Measurements from ENCODE around the gene EFTUD2.

The EFTUD2 gene

DNA sequence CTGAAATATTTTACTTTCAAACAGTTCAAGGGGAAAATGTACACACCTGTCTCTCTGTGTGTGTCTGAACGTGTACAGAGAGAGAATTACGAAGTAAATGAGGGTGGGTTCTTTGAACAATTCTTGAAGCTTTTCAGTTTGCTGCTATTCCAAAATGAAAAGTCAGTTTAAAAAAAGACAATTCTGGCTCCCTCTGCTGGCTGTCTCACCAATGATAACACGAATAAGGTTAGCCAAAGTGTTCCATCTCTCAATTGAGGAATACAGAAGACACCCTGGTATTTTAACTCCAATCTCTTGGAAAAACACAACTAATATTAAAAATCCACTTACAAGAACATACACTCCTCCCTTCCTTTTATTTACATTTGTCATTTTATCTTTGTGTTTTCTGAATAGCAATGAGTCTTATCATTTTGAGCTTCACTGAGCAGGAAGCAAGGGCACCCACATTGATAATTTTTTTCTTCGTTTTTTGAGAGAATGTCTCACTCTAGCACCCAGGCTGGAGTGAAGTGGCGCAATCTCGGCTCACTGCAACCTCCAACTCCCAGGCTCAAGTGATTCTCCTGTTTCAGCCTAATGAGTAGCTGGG, 20.5 kb downstream of the EFTUD2 start:
- Histone ChIP-seq H3K4me3 (ENCODE audit: low read length) (no peak overlapping the region), H3K9me3 (ENCODE audit: control insufficient read depth, low read length) (no peaks in the 10 kb centered on the region), H3K4me1 (ENCODE audit: control insufficient read depth, insufficient read depth, low read length) (no peaks in the 10 kb centered on the region), H3K9ac (ENCODE audit: low read length) (no peak overlapping the region), H3K36me3 (ENCODE audit: control insufficient read depth, insufficient read depth, low read length, severe bottlenecking) (peaks cover 81% of the 10 kb centered on the region), H3K27me3 (replicated peaks; ENCODE audit: control insufficient read depth, insufficient read depth, low read length) (no peaks in the 10 kb centered on the region)
- peak; percentile 78 for DNase-seq (ENCODE audit: low read depth)

DNA sequence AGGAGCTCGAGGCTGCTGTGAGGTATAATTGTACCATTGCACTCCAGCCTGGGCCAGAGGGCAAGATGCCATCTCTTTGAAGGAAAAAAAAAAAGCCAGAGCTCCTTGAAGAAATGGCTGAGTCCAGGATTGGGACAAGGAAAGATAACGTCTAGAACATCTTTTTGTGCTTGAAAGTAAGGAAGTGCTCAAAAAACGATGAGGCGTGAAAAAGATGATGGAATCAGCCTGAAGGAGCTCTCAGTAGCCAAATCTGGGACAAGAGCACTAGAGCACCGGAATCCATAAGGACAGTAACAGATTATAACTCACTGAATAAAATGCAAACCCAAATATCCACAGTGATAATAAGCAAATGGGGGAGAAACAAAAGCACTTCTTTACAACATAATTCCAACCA, 22.1 kb downstream of the EFTUD2 start:
- no peaks in the 10 kb centered on the region for H3K27me3 ChIP-seq (replicated peaks; ENCODE audit: control insufficient read depth, insufficient read depth, low read length)
- peaks cover 78% of the 10 kb centered on the region for H3K36me3 ChIP-seq (ENCODE audit: control insufficient read depth, insufficient read depth, low read length, severe bottlenecking)
- peaks cover 14% of the 10 kb centered on the region for H3K4me1 ChIP-seq (ENCODE audit: control insufficient read depth, insufficient read depth, low read length)
- H3K9ac ChIP-seq (ENCODE audit: low read length): no peak overlapping the region
- no peaks in the 10 kb centered on the region for H3K9me3 ChIP-seq (ENCODE audit: control insufficient read depth, low read length)
- DNase-seq (ENCODE audit: low read depth): no peak
- H3K4me3 ChIP-seq (ENCODE audit: low read length): no peak overlapping the region

DNA sequence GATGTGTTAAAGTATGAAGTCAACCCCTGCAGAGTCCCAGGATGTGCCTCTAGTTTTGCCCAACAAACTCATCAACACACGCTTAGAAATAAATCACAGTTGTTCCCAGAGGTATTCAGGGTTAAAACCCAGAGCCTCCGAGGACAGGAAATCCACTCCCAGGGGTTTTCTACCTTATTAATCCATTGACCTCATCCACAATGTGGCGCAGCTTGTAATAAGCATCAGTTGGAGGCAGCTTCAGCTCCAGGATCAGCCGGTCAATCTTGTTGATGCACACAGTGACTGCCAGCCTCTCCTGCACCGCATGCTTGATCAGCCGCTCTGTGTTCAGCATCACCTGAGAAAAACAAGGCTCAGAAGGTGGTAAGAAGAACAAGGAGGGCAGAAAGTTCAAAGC, 23.5 kb downstream of the EFTUD2 start:
- Histone ChIP-seq H3K9ac (ENCODE audit: low read length) (no peak overlapping the region), H3K9me3 (ENCODE audit: control insufficient read depth, low read length) (no peaks in the 10 kb centered on the region), H3K4me1 (ENCODE audit: control insufficient read depth, insufficient read depth, low read length) (peaks cover 17% of the 10 kb centered on the region), H3K36me3 (ENCODE audit: control insufficient read depth, insufficient read depth, low read length, severe bottlenecking) (peaks cover 73% of the 10 kb centered on the region), H3K4me3 (ENCODE audit: low read length) (no peak overlapping the region), H3K27me3 (replicated peaks; ENCODE audit: control insufficient read depth, insufficient read depth, low read length) (no peaks in the 10 kb centered on the region)
- no peak for DNase-seq (ENCODE audit: low read depth)

DNA sequence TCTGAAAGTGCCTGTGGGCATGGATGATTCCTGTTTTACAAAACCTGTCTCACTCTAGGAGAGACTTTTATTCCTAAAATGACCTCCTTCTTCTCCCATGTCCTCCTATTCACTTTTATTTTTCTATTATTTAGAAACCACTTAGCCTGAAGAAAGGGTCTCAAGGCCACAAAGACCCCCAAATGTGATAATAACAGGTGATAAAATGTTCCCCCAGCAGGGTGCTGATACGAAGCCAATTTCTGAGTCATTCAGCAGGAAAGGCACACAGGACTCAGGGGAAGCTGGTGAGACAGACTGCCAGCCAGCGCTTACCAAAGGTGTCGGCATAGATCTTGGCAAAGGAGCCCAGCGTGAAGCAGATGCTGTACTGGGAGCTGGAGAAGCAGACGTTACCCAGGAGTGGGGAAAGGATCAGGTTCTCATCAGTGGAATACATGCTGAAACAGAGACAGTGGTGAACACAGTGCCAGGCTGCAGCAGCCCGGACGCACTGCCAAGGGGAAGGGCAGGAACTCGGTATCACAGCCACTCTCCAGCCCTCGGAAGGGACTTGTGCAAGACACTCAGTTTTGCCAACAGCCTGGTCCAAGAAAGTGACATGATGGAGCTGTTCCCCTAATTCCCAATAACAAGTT, 27.0 kb downstream of the EFTUD2 start:
- Histone ChIP-seq H3K4me3 (ENCODE audit: low read length) (no peak overlapping the region), H3K36me3 (ENCODE audit: control insufficient read depth, insufficient read depth, low read length, severe bottlenecking) (peaks cover 75% of the 10 kb centered on the region), H3K9me3 (ENCODE audit: control insufficient read depth, low read length) (no peaks in the 10 kb centered on the region), H3K9ac (ENCODE audit: low read length) (no peak overlapping the region), H3K4me1 (ENCODE audit: control insufficient read depth, insufficient read depth, low read length) (peaks cover 17% of the 10 kb centered on the region), H3K27me3 (replicated peaks; ENCODE audit: control insufficient read depth, insufficient read depth, low read length) (no peaks in the 10 kb centered on the region)
- no peak for DNase-seq (ENCODE audit: low read depth)

DNA sequence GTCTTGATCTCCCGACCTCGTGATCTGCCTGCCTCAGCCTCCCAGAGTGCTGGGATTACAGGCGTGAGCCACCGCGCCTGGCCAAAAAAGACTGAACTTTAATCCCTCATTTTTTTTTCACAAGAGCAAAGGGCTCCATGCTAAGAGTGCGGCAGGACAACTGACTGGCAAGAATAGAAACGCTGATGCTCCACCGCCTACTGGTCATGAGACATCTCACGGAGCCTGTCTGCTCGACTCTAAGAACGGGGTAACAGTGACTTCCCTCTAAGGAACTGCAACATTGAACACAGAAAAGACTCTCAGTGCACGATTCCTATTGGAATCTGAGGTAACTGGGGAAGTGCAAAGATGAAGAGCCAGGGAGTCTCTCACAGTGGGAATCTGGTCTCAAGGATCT, 27.7 kb downstream of the EFTUD2 start:
- H3K4me3 ChIP-seq (ENCODE audit: low read length): no peak overlapping the region
- no peak overlapping the region for H3K9ac ChIP-seq (ENCODE audit: low read length)
- no peaks in the 10 kb centered on the region for H3K9me3 ChIP-seq (ENCODE audit: control insufficient read depth, low read length)
- peaks cover 74% of the 10 kb centered on the region for H3K36me3 ChIP-seq (ENCODE audit: control insufficient read depth, insufficient read depth, low read length, severe bottlenecking)
- no peaks in the 10 kb centered on the region for H3K27me3 ChIP-seq (replicated peaks; ENCODE audit: control insufficient read depth, insufficient read depth, low read length)
- no peak for DNase-seq (ENCODE audit: low read depth)
- peaks cover 17% of the 10 kb centered on the region for H3K4me1 ChIP-seq (ENCODE audit: control insufficient read depth, insufficient read depth, low read length)

DNA sequence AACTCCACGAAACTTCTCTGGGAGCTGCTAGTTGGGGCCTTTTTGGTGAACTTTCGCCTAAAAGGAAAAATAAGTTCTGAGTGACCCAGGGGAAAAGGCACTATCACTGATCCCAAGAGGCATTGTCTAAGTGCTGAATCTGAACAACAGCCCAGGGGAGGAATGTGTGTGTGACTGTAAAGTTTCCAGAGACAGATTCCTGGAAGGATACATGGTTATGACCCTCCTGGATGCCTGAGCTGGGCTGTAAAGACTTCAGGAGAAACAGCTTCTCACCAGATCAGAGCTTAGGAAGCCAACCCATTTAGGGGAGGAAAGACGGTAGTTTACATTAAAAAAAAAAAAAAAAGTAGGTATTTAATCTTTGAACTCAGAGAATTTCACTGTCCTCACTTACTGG, 31.4 kb downstream of the EFTUD2 start:
- no peak overlapping the region for H3K9ac ChIP-seq (ENCODE audit: low read length)
- H3K27me3 ChIP-seq (replicated peaks; ENCODE audit: control insufficient read depth, insufficient read depth, low read length): no peaks in the 10 kb centered on the region
- no peak for DNase-seq (ENCODE audit: low read depth)
- peaks cover 10% of the 10 kb centered on the region for H3K4me1 ChIP-seq (ENCODE audit: control insufficient read depth, insufficient read depth, low read length)
- peaks cover 71% of the 10 kb centered on the region for H3K36me3 ChIP-seq (ENCODE audit: control insufficient read depth, insufficient read depth, low read length, severe bottlenecking)
- no peaks in the 10 kb centered on the region for H3K9me3 ChIP-seq (ENCODE audit: control insufficient read depth, low read length)
- H3K4me3 ChIP-seq (ENCODE audit: low read length): no peak overlapping the region

DNA sequence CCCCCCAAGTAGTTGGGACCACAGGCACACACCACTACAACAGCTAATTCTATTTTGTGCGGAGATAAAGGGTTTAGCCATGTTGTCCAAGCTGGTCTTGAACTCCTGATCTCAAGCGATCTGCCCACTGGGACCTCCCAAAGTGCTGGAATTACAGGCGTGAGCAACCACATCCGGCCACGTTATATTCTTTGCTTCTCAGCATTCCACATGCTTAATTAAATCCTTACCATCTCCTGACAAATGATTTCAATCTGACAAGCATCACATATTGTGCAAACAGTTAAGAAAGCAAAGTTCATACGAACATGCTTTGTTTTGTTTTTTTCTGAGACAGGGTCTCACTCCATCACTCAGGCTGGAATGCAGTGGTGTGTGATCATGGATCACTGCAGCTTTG, 33.3 kb downstream of the EFTUD2 start:
- H3K27me3 ChIP-seq (replicated peaks; ENCODE audit: control insufficient read depth, insufficient read depth, low read length): no peaks in the 10 kb centered on the region
- H3K36me3 ChIP-seq (ENCODE audit: control insufficient read depth, insufficient read depth, low read length, severe bottlenecking): peaks cover 73% of the 10 kb centered on the region
- no peak overlapping the region for H3K4me3 ChIP-seq (ENCODE audit: low read length)
- H3K9me3 ChIP-seq (ENCODE audit: control insufficient read depth, low read length): no peaks in the 10 kb centered on the region
- DNase-seq (ENCODE audit: low read depth): peak; percentile 48
- H3K4me1 ChIP-seq (ENCODE audit: control insufficient read depth, insufficient read depth, low read length): no peaks in the 10 kb centered on the region
- H3K9ac ChIP-seq (ENCODE audit: low read length): no peak overlapping the region

DNA sequence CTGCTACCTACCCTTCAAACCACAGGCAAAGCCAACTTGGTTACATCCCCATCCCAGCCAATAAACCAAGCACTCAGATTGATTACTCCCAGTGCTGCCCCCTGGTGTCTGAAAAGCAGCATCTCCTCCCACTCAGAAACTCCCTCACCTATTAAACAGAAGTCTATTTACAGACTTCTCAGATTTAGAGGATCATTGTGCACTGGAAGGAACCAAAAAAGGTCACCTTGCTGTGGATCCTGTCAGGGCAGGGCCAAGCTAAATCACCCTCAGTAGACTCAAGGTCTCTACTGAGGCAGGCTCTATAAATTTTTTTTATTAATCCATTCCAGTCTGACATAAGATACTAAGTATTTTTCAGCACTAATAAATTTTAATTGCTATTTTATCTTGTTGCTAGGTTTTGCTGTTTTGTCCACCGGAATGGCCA, 34.0 kb downstream of the EFTUD2 start:
- Histone ChIP-seq H3K4me1 (ENCODE audit: control insufficient read depth, insufficient read depth, low read length) (no peaks in the 10 kb centered on the region), H3K9ac (ENCODE audit: low read length) (no peak overlapping the region), H3K4me3 (ENCODE audit: low read length) (no peak overlapping the region), H3K9me3 (ENCODE audit: control insufficient read depth, low read length) (no peaks in the 10 kb centered on the region), H3K36me3 (ENCODE audit: control insufficient read depth, insufficient read depth, low read length, severe bottlenecking) (peaks cover 77% of the 10 kb centered on the region), H3K27me3 (replicated peaks; ENCODE audit: control insufficient read depth, insufficient read depth, low read length) (no peaks in the 10 kb centered on the region)
- peak; percentile 91 for DNase-seq (ENCODE audit: low read depth)

DNA sequence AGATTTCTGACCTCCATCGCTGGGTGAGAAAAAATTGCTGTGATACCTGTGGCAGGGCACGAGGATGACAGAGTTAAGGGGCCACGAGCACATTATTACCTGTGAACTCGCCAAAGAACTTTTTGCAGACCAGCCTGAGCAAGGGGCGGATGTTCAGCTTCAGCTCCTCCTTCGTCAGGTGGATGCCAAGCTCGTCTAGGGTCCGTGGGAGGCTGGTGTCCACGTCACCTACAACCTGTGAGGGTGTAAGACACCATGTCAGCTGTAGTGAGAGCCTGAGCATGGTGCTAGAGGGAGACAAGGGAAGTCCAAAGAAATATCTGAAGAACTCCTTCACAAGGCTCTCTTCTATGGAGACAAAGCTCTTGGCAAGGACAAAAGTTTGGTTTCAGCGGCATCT, 34.4 kb downstream of the EFTUD2 start:
- DNase-seq (ENCODE audit: low read depth): no peak
- Histone ChIP-seq H3K4me3 (ENCODE audit: low read length) (no peak overlapping the region), H3K4me1 (ENCODE audit: control insufficient read depth, insufficient read depth, low read length) (no peaks in the 10 kb centered on the region), H3K9ac (ENCODE audit: low read length) (no peak overlapping the region), H3K9me3 (ENCODE audit: control insufficient read depth, low read length) (no peaks in the 10 kb centered on the region), H3K27me3 (replicated peaks; ENCODE audit: control insufficient read depth, insufficient read depth, low read length) (no peaks in the 10 kb centered on the region), H3K36me3 (ENCODE audit: control insufficient read depth, insufficient read depth, low read length, severe bottlenecking) (peaks cover 77% of the 10 kb centered on the region)

DNA sequence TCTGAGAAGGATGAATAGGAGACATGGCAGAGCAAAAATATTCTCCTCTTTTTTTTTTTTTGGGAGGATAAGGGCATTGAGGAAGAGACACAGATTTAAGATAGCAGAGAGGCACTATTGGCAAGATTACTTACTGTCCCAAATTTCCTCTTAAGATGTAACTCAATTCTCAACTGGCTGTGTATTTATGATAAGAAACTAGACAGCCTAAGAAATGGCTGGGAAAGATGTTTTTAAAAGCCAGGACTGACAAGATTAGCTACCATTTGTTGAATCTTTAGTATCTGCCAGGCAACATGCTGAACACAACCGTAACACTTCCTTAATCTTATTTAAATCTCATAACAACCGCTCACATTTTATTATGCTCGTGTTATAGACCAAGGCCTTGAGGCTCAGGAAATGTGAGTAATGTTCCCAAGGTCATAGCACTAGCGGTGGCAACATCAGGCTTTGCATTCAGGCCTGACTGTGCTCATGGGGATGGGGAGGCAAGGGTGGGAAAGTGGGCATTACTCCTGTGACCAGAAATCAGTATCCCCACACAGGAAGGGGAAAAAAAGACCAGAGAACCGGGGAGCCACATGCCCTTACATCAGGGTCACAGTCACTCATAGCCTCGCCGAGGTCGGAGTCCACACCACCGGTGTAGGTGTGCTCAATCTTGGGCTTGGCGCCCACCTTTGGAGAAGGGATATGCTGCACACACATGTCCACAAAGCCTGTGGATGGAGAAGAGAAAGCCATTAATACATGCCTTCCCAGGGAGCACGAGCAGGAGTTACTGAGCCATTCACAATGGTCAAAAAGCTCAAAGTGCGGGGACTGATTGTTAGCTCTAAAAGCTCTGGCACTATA, 36.0 kb downstream of the EFTUD2 start:
- peaks cover 77% of the 10 kb centered on the region for H3K36me3 ChIP-seq (ENCODE audit: control insufficient read depth, insufficient read depth, low read length, severe bottlenecking)

DNA sequence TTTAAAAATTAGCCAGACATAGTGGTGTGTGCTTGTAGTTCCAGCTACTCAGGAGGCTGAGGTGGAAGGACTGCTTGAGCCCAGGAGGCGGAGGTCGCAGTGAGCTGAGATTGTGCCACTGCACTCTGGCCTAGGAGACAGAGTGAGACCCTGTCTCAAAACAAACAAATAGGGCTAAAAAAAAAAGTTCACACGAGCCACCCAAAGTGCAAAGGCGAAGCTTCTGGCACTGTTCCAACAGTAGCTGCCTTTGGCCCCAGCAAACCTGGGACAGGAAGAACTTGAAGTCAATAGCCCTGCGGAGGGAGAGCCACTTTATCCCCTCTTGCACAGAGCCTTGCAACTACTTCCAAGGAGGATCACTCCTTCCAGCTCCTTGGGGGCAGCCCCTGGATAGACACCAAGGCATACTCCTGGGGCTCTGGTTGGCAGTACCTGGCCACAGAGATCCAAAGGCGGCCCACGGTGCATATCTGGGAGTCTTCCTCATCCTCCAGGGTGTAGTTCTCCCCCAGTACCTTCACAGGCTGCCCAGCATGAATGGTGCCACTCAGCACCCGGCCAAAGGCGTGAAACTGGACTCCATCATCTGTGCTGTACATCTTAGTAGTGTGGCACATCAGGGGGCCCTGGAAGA, 36.8 kb downstream of the EFTUD2 start:
- Histone ChIP-seq H3K4me3 (ENCODE audit: low read length) (no peak overlapping the region), H3K9me3 (ENCODE audit: control insufficient read depth, low read length) (no peaks in the 10 kb centered on the region), H3K4me1 (ENCODE audit: control insufficient read depth, insufficient read depth, low read length) (no peaks in the 10 kb centered on the region), H3K9ac (ENCODE audit: low read length) (no peak overlapping the region), H3K36me3 (ENCODE audit: control insufficient read depth, insufficient read depth, low read length, severe bottlenecking) (peaks cover 77% of the 10 kb centered on the region), H3K27me3 (replicated peaks; ENCODE audit: control insufficient read depth, insufficient read depth, low read length) (no peaks in the 10 kb centered on the region)
- no peak for DNase-seq (ENCODE audit: low read depth)

More for the DNA sequence above, 36.0 kb downstream of the EFTUD2 start:
- Histone ChIP-seq H3K4me3 (ENCODE audit: low read length) (no peak overlapping the region), H3K9me3 (ENCODE audit: control insufficient read depth, low read length) (no peaks in the 10 kb centered on the region), H3K9ac (ENCODE audit: low read length) (no peak overlapping the region), H3K27me3 (replicated peaks; ENCODE audit: control insufficient read depth, insufficient read depth, low read length) (no peaks in the 10 kb centered on the region), H3K4me1 (ENCODE audit: control insufficient read depth, insufficient read depth, low read length) (no peaks in the 10 kb centered on the region)
- DNase-seq (ENCODE audit: low read depth): no peak
